GM12892 (cell line): ENCODE results near the gene VWA8.

ENCODE experiments used
- POLR2A ChIP-seq: IDR thresholded peaks from 2 replicates; pipeline ENCODE4 v1.6.1; 2011; ENCODE audit warnings: low read depth, low read length, control low read depth
- TAF1 ChIP-seq: IDR thresholded peaks from 2 replicates; pipeline ENCODE4 v1.6.1; 2011; ENCODE audit warnings: low read depth, mild to moderate bottlenecking, control low read depth, low read length, borderline replicate concordance

DNA sequence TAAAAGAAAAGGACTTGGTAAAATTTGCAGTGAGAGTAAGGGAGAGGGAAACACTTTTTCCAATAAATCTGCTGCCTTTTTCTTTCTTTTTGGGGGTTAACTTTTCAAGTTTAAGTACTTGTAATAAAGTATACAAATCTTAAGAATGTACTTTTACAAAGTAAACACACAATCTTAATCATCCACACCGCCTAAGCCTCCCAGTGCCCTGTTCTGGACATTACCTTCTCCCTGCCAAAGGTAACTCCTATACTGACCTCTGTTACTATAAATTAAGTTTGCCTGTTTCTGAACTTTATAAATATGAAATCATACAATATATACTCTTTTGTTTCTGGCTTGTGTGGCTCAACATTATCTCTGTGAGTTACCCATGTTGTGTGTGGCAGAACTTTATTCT lies 365.6 kb downstream of the VWA8 start:
- TF ChIP-seq POLR2A (no peak), TAF1 (no peak)
